ENCODE data around the gene RPS18. TPM values are rescaled to one million over a fixed set of nuclear protein-coding genes. Genes with fewer than 3 reads are reported as not detected.
"Not testable (repeated sequence)": the region's sequence is repeated elsewhere in the genome, so short reads cannot be mapped to it uniquely, and the experiment has no call there.

The RPS18 gene
- total and polyA plus RNA-seq, 4 donors, result 1,293 to 3,565 (median 1,656) TPM

DNA sequence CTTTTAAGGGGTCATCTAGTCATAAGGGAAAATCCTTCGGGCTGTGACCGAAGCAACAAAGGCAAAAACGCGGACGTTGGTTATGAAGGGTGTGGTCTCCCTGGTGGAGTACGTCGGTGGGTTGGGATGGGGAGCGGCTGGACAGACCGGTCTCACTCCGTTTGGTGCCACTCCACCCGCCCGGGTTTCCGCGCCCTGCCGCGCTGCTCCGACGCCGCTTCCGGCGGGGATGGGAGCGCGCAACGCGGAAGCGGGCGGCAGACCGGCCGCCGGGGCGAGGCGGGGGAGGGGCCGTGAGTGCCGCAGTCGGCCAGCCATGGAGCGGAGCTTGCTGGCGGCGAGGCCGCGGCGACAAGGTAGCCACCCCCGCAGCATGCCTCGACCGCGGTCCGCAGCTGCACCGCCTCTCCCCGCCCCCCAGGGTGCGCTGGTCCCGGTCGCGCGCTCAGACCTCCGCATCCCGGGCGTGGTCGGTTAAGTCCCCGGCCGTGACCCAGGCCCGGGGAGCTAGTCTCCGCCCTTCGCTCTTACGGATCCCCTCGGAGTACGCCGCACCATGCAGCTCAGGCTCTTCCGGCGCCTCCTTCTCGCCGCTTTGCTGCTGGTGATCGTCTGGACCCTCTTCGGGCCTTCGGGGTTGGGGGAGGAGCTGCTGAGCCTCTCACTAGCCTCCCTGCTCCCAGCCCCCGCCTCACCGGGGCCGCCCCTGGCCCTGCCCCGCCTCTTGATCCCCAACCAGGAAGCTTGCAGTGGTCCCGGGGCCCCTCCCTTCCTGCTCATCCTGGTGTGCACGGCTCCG is 5.2 kb downstream of the RPS18 start, which contains the start of gene B3GALT4:
Gene B3GALT4, plus strand, starts transcription at position 260 of the 799 bp plus-strand sequence. Its CDS starts 297 bp downstream, at position 557.
- Histone ChIP-seq H3K27me3 (ENCODE audit: control insufficient read depth, insufficient read depth, low read length) (no peaks in the 10 kb centered on the region), H3K27ac (ENCODE audit: low read depth, low read length) (peak within 1 kb of the TSS; percentile 87), H3K4me3 (ENCODE audit: low read depth, low read length) (peak within 1 kb of the TSS; percentile 66), H3K36me3 (ENCODE audit: control insufficient read depth, insufficient read depth, low read length) (peaks cover 71% of the 10 kb centered on the region), H3K9me3 (ENCODE audit: control insufficient read depth, insufficient read depth, low read length) (no peaks in the 10 kb centered on the region), H3K4me1 (ENCODE audit: control insufficient read depth, insufficient read depth, low read length) (peaks cover 36% of the 10 kb centered on the region)
- under 1% methylated on average over 80 of the region's 80 CpGs for WGBS (ENCODE audit: insufficient coverage)
- peak in 2 of 6 donors; percentile 81 to 87 for DNase-seq (ENCODE audit: low read depth in 4 of 6, low spot score in 6 of 6)

DNA sequence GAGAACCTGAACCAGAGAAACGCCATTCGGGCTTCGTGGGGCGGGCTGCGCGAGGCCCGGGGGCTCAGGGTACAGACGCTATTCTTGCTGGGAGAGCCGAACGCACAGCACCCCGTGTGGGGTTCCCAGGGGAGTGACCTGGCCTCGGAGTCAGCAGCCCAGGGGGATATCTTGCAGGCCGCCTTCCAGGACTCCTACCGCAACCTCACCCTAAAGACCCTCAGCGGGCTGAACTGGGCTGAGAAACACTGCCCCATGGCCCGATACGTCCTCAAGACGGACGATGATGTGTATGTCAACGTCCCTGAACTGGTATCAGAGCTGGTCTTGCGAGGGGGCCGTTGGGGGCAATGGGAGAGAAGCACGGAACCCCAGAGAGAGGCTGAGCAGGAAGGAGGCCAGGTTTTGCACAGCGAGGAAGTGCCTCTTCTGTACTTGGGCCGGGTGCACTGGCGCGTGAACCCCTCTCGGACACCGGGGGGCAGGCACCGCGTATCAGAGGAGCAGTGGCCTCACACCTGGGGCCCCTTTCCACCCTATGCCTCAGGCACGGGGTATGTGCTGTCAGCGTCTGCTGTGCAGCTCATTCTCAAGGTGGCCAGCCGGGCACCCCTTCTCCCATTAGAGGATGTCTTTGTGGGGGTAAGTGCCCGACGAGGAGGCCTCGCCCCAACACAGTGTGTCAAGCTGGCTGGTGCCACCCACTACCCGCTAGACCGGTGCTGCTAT is 6.0 kb downstream of the RPS18 start:
- H3K27me3 ChIP-seq (ENCODE audit: control insufficient read depth, insufficient read depth, low read length), result no peaks in the 10 kb centered on the region
- H3K9me3 ChIP-seq (ENCODE audit: control insufficient read depth, insufficient read depth, low read length), result no peaks in the 10 kb centered on the region
- H3K36me3 ChIP-seq (ENCODE audit: control insufficient read depth, insufficient read depth, low read length), result peaks cover 78% of the 10 kb centered on the region
- peak overlapping the region; percentile 66 for H3K4me3 ChIP-seq (ENCODE audit: low read depth, low read length)
- DNase-seq (ENCODE audit: low read depth in 4 of 6, low spot score in 6 of 6), result peak in 1 of 6 donors; percentile 19
- 36% methylated on average over 35 of the region's 39 CpGs for WGBS (ENCODE audit: insufficient coverage)
- peak overlapping the region; percentile 87 for H3K27ac ChIP-seq (ENCODE audit: low read depth, low read length)
- H3K4me1 ChIP-seq (ENCODE audit: control insufficient read depth, insufficient read depth, low read length), result peaks cover 36% of the 10 kb centered on the region

DNA sequence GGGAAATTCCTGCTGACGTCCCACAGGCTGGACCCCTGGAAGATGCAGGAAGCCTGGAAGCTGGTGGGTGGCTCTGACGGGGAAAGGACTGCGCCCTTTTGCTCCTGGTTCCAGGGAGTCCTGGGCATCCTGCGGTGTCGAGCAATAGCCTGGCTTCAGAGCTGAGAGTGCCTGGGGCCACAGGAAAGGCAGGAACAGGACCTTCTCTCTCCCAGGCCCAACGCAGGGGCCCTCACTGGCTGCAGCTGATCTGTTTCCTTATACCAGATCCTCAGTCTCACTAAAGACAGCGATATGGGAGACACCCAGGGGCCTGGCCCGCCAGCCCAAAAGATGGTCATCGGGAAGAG is 6.5 kb downstream of the RPS18 start:
- no peaks in the 10 kb centered on the region for H3K9me3 ChIP-seq (ENCODE audit: control insufficient read depth, insufficient read depth, low read length)
- H3K27ac ChIP-seq (ENCODE audit: low read depth, low read length), result no peak overlapping the region
- H3K36me3 ChIP-seq (ENCODE audit: control insufficient read depth, insufficient read depth, low read length), result peaks cover 82% of the 10 kb centered on the region
- no peak for DNase-seq (ENCODE audit: low read depth in 4 of 6, low spot score in 6 of 6)
- H3K4me1 ChIP-seq (ENCODE audit: control insufficient read depth, insufficient read depth, low read length), result peaks cover 35% of the 10 kb centered on the region
- WGBS (ENCODE audit: insufficient coverage), result 86% methylated on average over 4 of the region's 9 CpGs
- H3K4me3 ChIP-seq (ENCODE audit: low read depth, low read length), result peak overlapping the region; percentile 66
- no peaks in the 10 kb centered on the region for H3K27me3 ChIP-seq (ENCODE audit: control insufficient read depth, insufficient read depth, low read length)

- no peak overlapping the region for H3K4me3 ChIP-seq (ENCODE audit: low read depth, low read length)
- no CpG with 5 or more reads among the region's 3 CpGs for WGBS (ENCODE audit: insufficient coverage)
- H3K9me3 ChIP-seq (ENCODE audit: control insufficient read depth, insufficient read depth, low read length), result no peaks in the 10 kb centered on the region
- H3K27me3 ChIP-seq (ENCODE audit: control insufficient read depth, insufficient read depth, low read length), result no peaks in the 10 kb centered on the region
- H3K4me1 ChIP-seq (ENCODE audit: control insufficient read depth, insufficient read depth, low read length), result peaks cover 31% of the 10 kb centered on the region
- DNase-seq (ENCODE audit: low read depth in 4 of 6, low spot score in 6 of 6), result no peak
- H3K27ac ChIP-seq (ENCODE audit: low read depth, low read length), result no peak overlapping the region
- peaks cover 82% of the 10 kb centered on the region for H3K36me3 ChIP-seq (ENCODE audit: control insufficient read depth, insufficient read depth, low read length)
Observed at GRCh38 chr6:33278810-33279209, 6.9 kb downstream of the RPS18 start.

DNA sequence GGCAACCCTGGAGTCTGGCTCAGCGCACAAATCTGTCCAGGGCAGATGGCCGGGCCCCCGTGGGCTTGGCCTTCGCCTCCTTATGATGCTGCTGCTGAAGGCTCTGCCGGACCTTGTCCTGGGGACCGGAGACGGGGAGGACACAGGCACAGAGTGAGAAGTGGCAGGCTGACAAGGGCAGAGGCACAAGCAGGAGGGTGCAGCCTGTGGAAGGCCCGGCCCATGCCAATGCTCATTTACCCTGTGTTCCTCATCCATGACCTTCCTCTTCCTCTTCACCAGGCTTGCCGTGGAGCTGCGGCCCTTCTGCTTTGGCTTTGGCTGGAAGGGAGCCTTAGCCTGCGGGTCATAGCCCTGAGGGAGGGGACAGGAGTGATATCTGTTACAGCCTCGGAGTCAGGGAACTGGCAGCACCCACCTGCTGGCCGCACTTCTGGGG is 7.4 kb downstream of the RPS18 start:
- Histone ChIP-seq H3K9me3 (ENCODE audit: control insufficient read depth, insufficient read depth, low read length) (no peaks in the 10 kb centered on the region), H3K4me3 (ENCODE audit: low read depth, low read length) (no peak overlapping the region), H3K27ac (ENCODE audit: low read depth, low read length) (no peak overlapping the region), H3K4me1 (ENCODE audit: control insufficient read depth, insufficient read depth, low read length) (peaks cover 26% of the 10 kb centered on the region), H3K36me3 (ENCODE audit: control insufficient read depth, insufficient read depth, low read length) (peaks cover 80% of the 10 kb centered on the region), H3K27me3 (ENCODE audit: control insufficient read depth, insufficient read depth, low read length) (no peaks in the 10 kb centered on the region)
- 91% methylated on average over 8 of the region's 13 CpGs for WGBS (ENCODE audit: insufficient coverage)
- no peak for DNase-seq (ENCODE audit: low read depth in 4 of 6, low spot score in 6 of 6)

- H3K36me3 ChIP-seq (ENCODE audit: control insufficient read depth, insufficient read depth, low read length), result peaks cover 73% of the 10 kb centered on the region
- H3K27me3 ChIP-seq (ENCODE audit: control insufficient read depth, insufficient read depth, low read length), result no peaks in the 10 kb centered on the region
- no peaks in the 10 kb centered on the region for H3K9me3 ChIP-seq (ENCODE audit: control insufficient read depth, insufficient read depth, low read length)
- no peak overlapping the region for H3K27ac ChIP-seq (ENCODE audit: low read depth, low read length)
- WGBS (ENCODE audit: insufficient coverage), result 57% methylated on average over 1 of the region's 5 CpGs
- H3K4me3 ChIP-seq (ENCODE audit: low read depth, low read length), result no peak overlapping the region
- no peak for DNase-seq (ENCODE audit: low read depth in 4 of 6, low spot score in 6 of 6)
- H3K4me1 ChIP-seq (ENCODE audit: control insufficient read depth, insufficient read depth, low read length), result peaks cover 26% of the 10 kb centered on the region
Observed at GRCh38 chr6:33279971-33280511, 8.2 kb downstream of the RPS18 start.

DNA sequence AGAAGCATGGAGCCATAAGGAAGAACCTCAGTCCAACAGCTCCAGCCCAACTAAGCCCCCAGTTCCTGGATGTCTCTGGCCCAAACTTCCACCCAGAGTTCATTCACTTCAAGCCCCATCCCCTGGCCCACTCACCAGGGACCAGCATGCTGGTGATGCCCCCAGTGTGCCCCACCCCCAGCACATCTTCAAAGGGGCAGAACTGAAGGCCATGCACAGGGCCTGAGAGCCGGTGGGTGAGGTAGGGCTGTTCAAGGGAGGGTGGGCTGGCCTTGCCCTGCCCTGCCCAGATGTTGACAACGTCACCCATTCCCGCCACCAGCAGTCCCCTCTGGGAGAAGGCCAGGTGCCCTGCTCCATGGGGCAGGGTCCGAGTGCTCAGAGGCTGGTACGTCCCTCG is 8.7 kb downstream of the RPS18 start:
- DNase-seq (ENCODE audit: low read depth in 4 of 6, low spot score in 6 of 6), result no peak
- peaks cover 71% of the 10 kb centered on the region for H3K36me3 ChIP-seq (ENCODE audit: control insufficient read depth, insufficient read depth, low read length)
- WGBS (ENCODE audit: insufficient coverage), result 90% methylated on average over 6 of the region's 6 CpGs

DNA sequence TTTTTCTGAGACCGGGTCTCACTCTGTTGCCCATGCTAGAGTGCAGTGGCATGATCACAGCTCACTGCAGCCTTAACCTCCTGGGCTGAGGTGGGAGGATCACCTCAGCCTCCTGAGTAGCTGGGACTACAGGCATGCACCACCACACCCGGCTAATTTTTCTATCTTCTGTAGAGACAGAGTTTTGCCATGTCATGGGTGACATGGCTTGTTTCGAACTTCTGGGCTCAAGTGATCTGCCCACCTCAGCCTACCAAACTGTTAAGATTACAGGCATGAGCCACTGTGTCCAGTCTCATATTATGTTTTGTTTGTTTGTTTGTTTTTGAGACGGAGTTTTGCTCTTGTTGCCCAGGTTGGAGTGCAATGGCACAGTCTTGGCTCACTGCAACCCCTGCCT is 13.3 kb downstream of the RPS18 start:
- H3K4me3 ChIP-seq (ENCODE audit: low read depth, low read length); H3K9me3 ChIP-seq (ENCODE audit: control insufficient read depth, insufficient read depth, low read length); H3K27ac ChIP-seq (ENCODE audit: low read depth, low read length); H3K27me3 ChIP-seq (ENCODE audit: control insufficient read depth, insufficient read depth, low read length); DNase-seq (ENCODE audit: low read depth in 4 of 6, low spot score in 6 of 6): not testable (repeated sequence)
- WGBS (ENCODE audit: insufficient coverage), result no CpG with 5 or more reads among the region's 4 CpGs
- H3K36me3 ChIP-seq (ENCODE audit: control insufficient read depth, insufficient read depth, low read length), result peaks cover 51% of the 10 kb centered on the region
- peaks cover 18% of the 10 kb centered on the region for H3K4me1 ChIP-seq (ENCODE audit: control insufficient read depth, insufficient read depth, low read length)

More for the DNA sequence above, 8.7 kb downstream of the RPS18 start:
- Histone ChIP-seq H3K4me1 (ENCODE audit: control insufficient read depth, insufficient read depth, low read length) (peaks cover 26% of the 10 kb centered on the region), H3K27me3 (ENCODE audit: control insufficient read depth, insufficient read depth, low read length) (no peaks in the 10 kb centered on the region), H3K9me3 (ENCODE audit: control insufficient read depth, insufficient read depth, low read length) (no peaks in the 10 kb centered on the region), H3K27ac (ENCODE audit: low read depth, low read length) (no peak overlapping the region), H3K4me3 (ENCODE audit: low read depth, low read length) (no peak overlapping the region)

DNA sequence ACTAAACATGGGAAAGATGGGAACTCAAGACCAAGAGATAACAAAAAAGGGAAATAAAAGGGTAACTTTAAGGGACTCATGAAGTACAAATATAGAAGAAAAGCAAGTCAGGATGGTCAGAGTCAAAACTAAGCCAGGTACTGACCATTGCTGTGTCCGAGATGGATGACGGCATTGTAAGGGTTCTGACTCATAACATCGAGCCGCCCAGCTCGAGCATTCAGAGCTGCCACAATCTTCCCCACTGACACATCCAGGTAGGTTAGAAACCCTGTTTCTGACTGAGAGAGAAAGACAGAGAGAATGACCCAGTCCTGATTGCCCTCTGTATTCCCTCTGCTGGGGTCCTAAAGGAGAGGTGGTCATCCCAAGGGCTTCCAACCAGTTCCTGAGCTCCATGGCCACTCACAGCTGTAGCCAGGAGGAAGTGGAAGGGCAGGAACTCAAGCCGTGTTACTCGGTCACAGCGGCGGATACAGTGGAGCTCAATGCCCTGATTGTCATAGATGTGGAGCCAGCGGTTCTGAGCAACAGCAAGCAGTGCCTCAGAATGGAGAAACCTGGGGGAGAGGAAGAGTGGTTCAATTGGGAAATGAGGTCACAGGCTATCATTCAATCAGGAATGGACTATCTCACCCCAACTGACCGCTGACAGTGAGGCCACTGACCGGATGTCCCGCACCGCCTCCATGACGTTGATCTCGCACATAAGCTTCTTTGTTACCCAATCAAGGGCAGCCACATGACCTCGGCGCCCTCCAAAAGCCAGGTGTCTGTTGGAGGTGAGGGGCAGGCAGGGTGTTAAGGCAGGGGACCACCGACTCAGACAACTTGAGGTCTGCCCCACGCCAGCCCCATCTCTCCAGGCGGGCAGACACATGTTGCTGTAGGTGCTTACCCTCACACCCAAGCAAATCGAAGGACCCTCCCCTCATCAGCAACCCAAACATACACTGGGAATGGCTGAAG is 15.4 kb downstream of the RPS18 start:
- Histone ChIP-seq H3K36me3 (ENCODE audit: control insufficient read depth, insufficient read depth, low read length) (peaks cover 54% of the 10 kb centered on the region), H3K9me3 (ENCODE audit: control insufficient read depth, insufficient read depth, low read length) (no peaks in the 10 kb centered on the region), H3K4me3 (ENCODE audit: low read depth, low read length) (no peak overlapping the region), H3K27me3 (ENCODE audit: control insufficient read depth, insufficient read depth, low read length) (no peaks in the 10 kb centered on the region), H3K4me1 (ENCODE audit: control insufficient read depth, insufficient read depth, low read length) (peaks cover 23% of the 10 kb centered on the region), H3K27ac (ENCODE audit: low read depth, low read length) (no peak overlapping the region)
- 94% methylated on average over 15 of the region's 22 CpGs for WGBS (ENCODE audit: insufficient coverage)
- no peak for DNase-seq (ENCODE audit: low read depth in 4 of 6, low spot score in 6 of 6)
